ENCODE data around the gene SLC8A2.

DNA sequence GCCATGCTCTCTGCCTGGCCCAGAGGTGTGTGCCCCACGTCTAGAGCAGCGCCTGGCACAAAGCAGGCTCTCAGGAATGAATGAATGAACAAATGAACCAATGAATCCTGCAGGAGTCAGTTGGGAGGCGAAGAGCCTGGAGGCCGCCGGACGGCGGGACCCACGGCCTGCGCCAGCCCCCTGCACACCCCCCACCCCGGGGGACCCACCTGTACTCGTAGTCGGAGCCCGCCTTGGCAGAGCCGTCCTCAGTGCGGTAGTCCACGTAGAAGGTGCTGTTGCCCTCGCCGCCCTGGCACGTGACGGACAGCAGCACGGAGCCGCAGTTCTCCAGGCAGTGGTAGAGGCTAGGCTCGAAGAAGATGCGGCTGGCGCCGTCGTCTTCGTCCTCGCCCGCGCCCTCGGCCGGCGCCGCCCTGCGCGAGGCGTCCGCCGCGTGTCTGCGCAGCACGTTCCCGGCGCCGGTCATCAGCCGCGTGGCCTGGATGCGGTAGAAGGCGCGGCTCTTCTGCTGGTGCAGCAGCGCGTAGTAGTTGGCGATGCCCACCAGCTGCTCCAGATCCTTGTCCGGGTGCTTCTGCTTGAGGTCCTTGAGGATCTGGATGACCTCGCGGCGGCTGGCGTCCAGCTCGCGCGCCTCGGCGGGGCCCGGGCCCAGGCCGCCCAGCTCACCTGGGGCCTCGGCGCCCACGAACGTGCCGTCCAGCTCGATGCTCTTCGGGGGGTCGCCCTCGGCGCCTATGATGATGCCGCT, 14.8 kb downstream of the SLC8A2 start:
- TF ChIP-seq ZNF274 (IDR thresholded peaks at IDR 0.05; ENCODE audit: low read depth, low read length) (no peak), YY1 (IDR thresholded peaks at IDR 0.05; ENCODE audit: insufficient read depth, insufficient read length) (no peak), SUZ12 (IDR thresholded peaks at IDR 0.05; ENCODE audit: extremely low read depth, insufficient read depth, insufficient read length) (no peak)

Measured in NT2/D1 (cell line).